Bronchial epithelial cell (primary cell): ENCODE data around the gene MRPS30. TPM values are rescaled to one million over a fixed set of nuclear protein-coding genes. Genes with fewer than 3 reads are reported as not detected.

Experiments used
- DNase-seq: peaks from one replicate; pipeline ENCODE4 v3.0.0-alpha.2; 2010; ENCODE audit warnings: low read depth
- FAIRE-seq: peaks from 2 replicates; lab custom pipeline; 2011; peaks lifted over from hg19 to GRCh38; lab: Jason Lieb, UNC
- H3K27me3 ChIP-seq: 2 replicates; pipeline ENCODE4 v1.5.1; 2011; ENCODE audit warnings: low read length; ENCODE audit not compliant: control insufficient read depth, insufficient read depth
- H3K36me3 ChIP-seq: 2 replicates; pipeline ENCODE4 v1.5.1; 2011; ENCODE audit warnings: low read length; ENCODE audit not compliant: control insufficient read depth, insufficient read depth
- H3K4me3 ChIP-seq: 2 replicates; pipeline ENCODE4 v1.5.1; 2011; ENCODE audit warnings: mild to moderate bottlenecking, low read depth, low read length, control low read depth
- CTCF ChIP-seq: IDR thresholded peaks from 2 replicates; pipeline ENCODE4 v1.5.1; 2011; ENCODE audit warnings: mild to moderate bottlenecking, moderate library complexity, low read length, control low read depth, inconsistent platforms; ENCODE audit not compliant: insufficient read depth, severe bottlenecking
- total RNA-seq: library from RNA; depleted of rRNA; stranded (reverse); fragments of >200 nt; gene quantifications from 2 replicates; pipeline ENCODE4 v1.2.1, GENCODE V29; 2014

Gene MRPS30
- total RNA-seq, 1 donor from 2014 or later: 61.6 TPM

- Histone ChIP-seq H3K4me3 (no peak overlapping the region), H3K27me3 (no peaks in the 10 kb centered on the region), H3K36me3 (no peaks in the 10 kb centered on the region)
- no peak for TF ChIP-seq CTCF
- DNase-seq (no peak), FAIRE-seq (no peak)
Observed at GRCh38 chr5:44794371-44794770, 14.4 kb upstream of the MRPS30 start.

- TF ChIP-seq CTCF: no peak
- H3K4me3 ChIP-seq: no peak overlapping the region
- FAIRE-seq: no peak
- no peak for DNase-seq
- H3K27me3 ChIP-seq: no peaks in the 10 kb centered on the region
- H3K36me3 ChIP-seq: no peaks in the 10 kb centered on the region
Observed at GRCh38 chr5:44795496-44795895, 13.3 kb upstream of the MRPS30 start.

- Histone ChIP-seq H3K36me3 (no peaks in the 10 kb centered on the region), H3K27me3 (no peaks in the 10 kb centered on the region), H3K4me3 (no peak overlapping the region)
- TF ChIP-seq CTCF: no peak
- FAIRE-seq (no peak), DNase-seq (no peak)
Observed at GRCh38 chr5:44797841-44798240, 10.9 kb upstream of the MRPS30 start.

- H3K36me3 ChIP-seq: no peaks in the 10 kb centered on the region
- no peak for FAIRE-seq
- H3K27me3 ChIP-seq: no peaks in the 10 kb centered on the region
- TF ChIP-seq CTCF: no peak
- no peak for DNase-seq
- no peak overlapping the region for H3K4me3 ChIP-seq
Observed at GRCh38 chr5:44801992-44802391, 6.8 kb upstream of the MRPS30 start.

- FAIRE-seq: no peak
Observed at GRCh38 chr5:44806608-44807007, 2.1 kb upstream of the MRPS30 start.

More at GRCh38 chr5:44806608-44807007, 2.1 kb upstream of the MRPS30 start:
- Histone ChIP-seq H3K27me3 (no peaks in the 10 kb centered on the region), H3K36me3 (no peaks in the 10 kb centered on the region), H3K4me3 (no peak overlapping the region)
- TF ChIP-seq CTCF: no peak
- no peak for DNase-seq
